CD4-positive, alpha-beta T cell treated with Interleukin-2 at 100 ng/mL for 4 hours (primary cell): Measurements from ENCODE around the gene GLG1.
"Not testable (repeated sequence)": the region's sequence is repeated elsewhere in the genome, so short reads cannot be mapped to it uniquely, and the experiment has no call there.

Experiments used
- DNase-seq: peaks from one replicate; pipeline ENCODE4 v3.0.0-alpha.2; 2020; ENCODE audit warnings: low spot score

Gene GLG1

GRCh38 chr16:74575175-74575806 lies 31.6 kb downstream of the GLG1 start:
- DNase-seq, result no peak

GRCh38 chr16:74574146-74574545 lies 32.8 kb downstream of the GLG1 start:
- DNase-seq, result no peak

- DNase-seq, result no peak
Observed at GRCh38 chr16:74573622-74574021, 33.3 kb downstream of the GLG1 start.

GRCh38 chr16:74570412-74571301 lies 36.3 kb downstream of the GLG1 start:
- DNase-seq, result no peak

- DNase-seq, result no peak
Observed at GRCh38 chr16:74568961-74569631, 37.8 kb downstream of the GLG1 start.

GRCh38 chr16:74567901-74568300 lies 39.0 kb downstream of the GLG1 start:
- DNase-seq, result no peak

GRCh38 chr16:74565378-74565777 lies 41.5 kb downstream of the GLG1 start:
- no peak for DNase-seq

GRCh38 chr16:74564451-74564984 lies 42.4 kb downstream of the GLG1 start:
- DNase-seq, result no peak

- peak; percentile 26 for DNase-seq
Observed at GRCh38 chr16:74563828-74564263, 43.1 kb downstream of the GLG1 start.

GRCh38 chr16:74562117-74562516 lies 44.8 kb downstream of the GLG1 start:
- no peak for DNase-seq

- no peak for DNase-seq
Observed at GRCh38 chr16:74561626-74562025, 45.3 kb downstream of the GLG1 start.

GRCh38 chr16:74560912-74561311 lies 46.0 kb downstream of the GLG1 start:
- no peak for DNase-seq

GRCh38 chr16:74558873-74559272 lies 48.0 kb downstream of the GLG1 start:
- no peak for DNase-seq

- DNase-seq, result no peak
Observed at GRCh38 chr16:74557275-74557674, 49.6 kb downstream of the GLG1 start.

- DNase-seq, result no peak
Observed at GRCh38 chr16:74556375-74556922, 50.5 kb downstream of the GLG1 start.

- DNase-seq, result not testable (repeated sequence)
Observed at GRCh38 chr16:74552357-74552756, 54.6 kb downstream of the GLG1 start.

GRCh38 chr16:74550227-74551019 lies 56.5 kb downstream of the GLG1 start:
- DNase-seq, result not testable (repeated sequence)

GRCh38 chr16:74546112-74546511 lies 60.8 kb downstream of the GLG1 start:
- not testable (repeated sequence) for DNase-seq

GRCh38 chr16:74542911-74543578 lies 63.9 kb downstream of the GLG1 start:
- DNase-seq, result not testable (repeated sequence)

- not testable (repeated sequence) for DNase-seq
Observed at GRCh38 chr16:74540663-74541062, 66.3 kb downstream of the GLG1 start.

GRCh38 chr16:74538801-74539200 lies 68.1 kb downstream of the GLG1 start:
- DNase-seq, result not testable (repeated sequence)
